ENCODE results near the gene TRIM46. TPM values are rescaled to one million over a fixed set of nuclear protein-coding genes. Genes with fewer than 3 reads are reported as not detected.

The TRIM46 gene
- total and polyA plus RNA-seq, 2 of the 13 experiments (the other 11 are each of a cell fraction or from before 2014, with no cell fraction given), result 0.04 to 0.09 TPM

- peak; percentile 92 for TF ChIP-seq MXD1 (CRISPR knock-in tag; IDR thresholded peaks at IDR 0.05)
- peak; percentile 81; the same call in 1 of the 2 replicates for TF ChIP-seq SMAD9 (CRISPR knock-in tag; IDR thresholded peaks at IDR 0.05)
- peak; percentile 76; the same call in 1 of the 2 replicates for TF ChIP-seq EEA1 (CRISPR knock-in tag; IDR thresholded peaks at IDR 0.05; ENCODE audit: borderline replicate concordance)
- peak; percentile 75; the same call in 1 of the 2 replicates for TF ChIP-seq ZNF160 (CRISPR knock-in tag; IDR thresholded peaks at IDR 0.05)
- peak; percentile 85; the same call in 1 of the 2 replicates for TF ChIP-seq HMGXB3 (CRISPR knock-in tag; IDR thresholded peaks at IDR 0.05; ENCODE audit: borderline replicate concordance)
- TF ChIP-seq IRF9 (CRISPR knock-in tag; IDR thresholded peaks at IDR 0.05; ENCODE audit: borderline replicate concordance), result peak; percentile 92
- peak; percentile 99 for TF ChIP-seq TARDBP (CRISPR knock-in tag; IDR thresholded peaks at IDR 0.05)
- peak; percentile 38; the same call in 1 of the 2 replicates for TF ChIP-seq TIGD3 (CRISPR knock-in tag; IDR thresholded peaks at IDR 0.05; ENCODE audit: borderline replicate concordance)
- peak; percentile 86 for TF ChIP-seq ZNF777 (CRISPR knock-in tag; IDR thresholded peaks at IDR 0.05)
- peak; percentile 100 for TF ChIP-seq MTF1 (CRISPR knock-in tag; IDR thresholded peaks at IDR 0.05)
- peak; percentile 67; the same call in 1 of the 2 replicates for TF ChIP-seq CBX5 (CRISPR knock-in tag; IDR thresholded peaks at IDR 0.05; ENCODE audit: borderline replicate concordance)
- no peak for TF ChIP-seq ZBTB4 (CRISPR knock-in tag; IDR thresholded peaks at IDR 0.05; ENCODE audit: borderline replicate concordance)
- TF ChIP-seq ZNF776 (CRISPR knock-in tag; IDR thresholded peaks at IDR 0.05), result peak; percentile 87
- peak; percentile 91; the same call in 1 of the 2 replicates for TF ChIP-seq ZNF232 (CRISPR knock-in tag; IDR thresholded peaks at IDR 0.05; ENCODE audit: borderline replicate concordance)
- TF ChIP-seq ZNF451 (CRISPR knock-in tag; IDR thresholded peaks at IDR 0.05), result no peak
- TF ChIP-seq ZMAT3 (CRISPR knock-in tag; conservative IDR thresholded peaks at IDR 0.05), result peak; percentile 94
- peak; percentile 91 for TF ChIP-seq MED13 (CRISPR knock-in tag; IDR thresholded peaks at IDR 0.05)
Measured at GRCh38 chr1:155125946-155126555, 47.6 kb upstream of the TRIM46 start (continued).
